ENCODE data around the gene ATRIP. TPM values are rescaled to one million over a fixed set of nuclear protein-coding genes. Genes with fewer than 3 reads are reported as not detected.
A peak's percentile ranks its signal among the peaks of the same experiment; 100 is the strongest.

Gene ATRIP
- 4.6 TPM for total RNA-seq

GRCh38 chr3:48446425-48447193 lies at the start of gene ATRIP:
ATRIP (plus strand) TSS chr3:48446737; CDS start chr3:48446846, 109 bp downstream.
- DNase-seq (ENCODE audit: low spot score) = peak; percentile 89

GRCh38 chr3:48397767-48398681 lies 48.5 kb upstream of the ATRIP start:
- no peak for DNase-seq (ENCODE audit: low spot score)

- no peak for DNase-seq (ENCODE audit: low spot score)
Measured at GRCh38 chr3:48398701-48399386, 47.7 kb upstream of the ATRIP start.

- peak; percentile 9 for DNase-seq (ENCODE audit: low spot score)
Measured at GRCh38 chr3:48399387-48400172, 47.0 kb upstream of the ATRIP start.

GRCh38 chr3:48400824-48401433 lies 45.6 kb upstream of the ATRIP start:
- DNase-seq (ENCODE audit: low spot score) = peak; percentile 62

GRCh38 chr3:48401434-48401901 lies 45.1 kb upstream of the ATRIP start:
- DNase-seq (ENCODE audit: low spot score) = peak; percentile 9

GRCh38 chr3:48402281-48402732 lies 44.2 kb upstream of the ATRIP start:
- DNase-seq (ENCODE audit: low spot score) = peak; percentile 76

GRCh38 chr3:48402907-48403306 lies 43.6 kb upstream of the ATRIP start:
- DNase-seq (ENCODE audit: low spot score) = no peak

- DNase-seq (ENCODE audit: low spot score) = no peak
Measured at GRCh38 chr3:48403533-48404439, 42.8 kb upstream of the ATRIP start.

- DNase-seq (ENCODE audit: low spot score) = peak; percentile 8
Measured at GRCh38 chr3:48404440-48405342, 41.8 kb upstream of the ATRIP start.

- peak; percentile 9 for DNase-seq (ENCODE audit: low spot score)
Measured at GRCh38 chr3:48405343-48405881, 41.1 kb upstream of the ATRIP start.

- no peak for DNase-seq (ENCODE audit: low spot score)
Measured at GRCh38 chr3:48405971-48406370, 40.6 kb upstream of the ATRIP start.

GRCh38 chr3:48406443-48407431 lies 39.8 kb upstream of the ATRIP start:
- DNase-seq (ENCODE audit: low spot score) = peak; percentile 8

- DNase-seq (ENCODE audit: low spot score) = peak; percentile 9
Measured at GRCh38 chr3:48407542-48408099, 38.9 kb upstream of the ATRIP start.

GRCh38 chr3:48408823-48409281 lies 37.7 kb upstream of the ATRIP start:
- peak; percentile 8 for DNase-seq (ENCODE audit: low spot score)

All from mucosa of gallbladder (tissue), 1 donor.